Retinal pigment epithelial cell (primary cell): ENCODE measurements around the gene TLX1.

Source experiments
- DNase-seq: peaks from one replicate; pipeline ENCODE4 v3.0.0-alpha.2; 2010; ENCODE audit warnings: low read depth
- H3K4me3 ChIP-seq: 2 replicates; pipeline ENCODE4 v1.5.1; 2011; ENCODE audit warnings: mild to moderate bottlenecking, low read length, control low read depth, moderate library complexity
- TF ChIP-seq, protein P1 (sequence below): conservative IDR thresholded peaks from 2 replicates; pipeline ENCODE4 v1.5.1; 2011; ENCODE audit warnings: low read depth, low read length, control low read depth, inconsistent platforms

The TLX1 gene

DNA sequence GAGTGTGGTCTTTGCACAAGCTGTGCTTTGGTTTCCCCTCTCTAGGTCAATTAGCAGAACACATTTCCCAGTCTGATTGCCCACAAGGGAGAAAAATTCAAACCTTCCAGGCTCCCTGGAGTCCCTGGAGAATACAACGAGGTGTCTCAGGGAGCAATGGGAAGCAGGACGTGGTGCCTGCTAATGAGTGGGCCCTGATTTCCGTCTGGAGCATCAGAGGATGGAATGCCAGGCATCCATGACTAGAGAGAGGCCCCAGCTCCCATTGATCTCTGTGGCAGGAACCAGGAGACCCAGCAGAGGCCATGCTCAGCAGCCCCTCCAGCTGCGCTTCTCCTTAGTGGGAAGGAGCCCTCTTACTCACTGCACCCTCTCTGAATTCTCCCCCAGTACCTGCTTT is 33.2 kb upstream of the TLX1 start:
- TF ChIP-seq, protein P1, sequence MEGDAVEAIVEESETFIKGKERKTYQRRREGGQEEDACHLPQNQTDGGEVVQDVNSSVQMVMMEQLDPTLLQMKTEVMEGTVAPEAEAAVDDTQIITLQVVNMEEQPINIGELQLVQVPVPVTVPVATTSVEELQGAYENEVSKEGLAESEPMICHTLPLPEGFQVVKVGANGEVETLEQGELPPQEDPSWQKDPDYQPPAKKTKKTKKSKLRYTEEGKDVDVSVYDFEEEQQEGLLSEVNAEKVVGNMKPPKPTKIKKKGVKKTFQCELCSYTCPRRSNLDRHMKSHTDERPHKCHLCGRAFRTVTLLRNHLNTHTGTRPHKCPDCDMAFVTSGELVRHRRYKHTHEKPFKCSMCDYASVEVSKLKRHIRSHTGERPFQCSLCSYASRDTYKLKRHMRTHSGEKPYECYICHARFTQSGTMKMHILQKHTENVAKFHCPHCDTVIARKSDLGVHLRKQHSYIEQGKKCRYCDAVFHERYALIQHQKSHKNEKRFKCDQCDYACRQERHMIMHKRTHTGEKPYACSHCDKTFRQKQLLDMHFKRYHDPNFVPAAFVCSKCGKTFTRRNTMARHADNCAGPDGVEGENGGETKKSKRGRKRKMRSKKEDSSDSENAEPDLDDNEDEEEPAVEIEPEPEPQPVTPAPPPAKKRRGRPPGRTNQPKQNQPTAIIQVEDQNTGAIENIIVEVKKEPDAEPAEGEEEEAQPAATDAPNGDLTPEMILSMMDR, result no peak
- no peak for DNase-seq
- H3K4me3 ChIP-seq, result no peak overlapping the region

DNA sequence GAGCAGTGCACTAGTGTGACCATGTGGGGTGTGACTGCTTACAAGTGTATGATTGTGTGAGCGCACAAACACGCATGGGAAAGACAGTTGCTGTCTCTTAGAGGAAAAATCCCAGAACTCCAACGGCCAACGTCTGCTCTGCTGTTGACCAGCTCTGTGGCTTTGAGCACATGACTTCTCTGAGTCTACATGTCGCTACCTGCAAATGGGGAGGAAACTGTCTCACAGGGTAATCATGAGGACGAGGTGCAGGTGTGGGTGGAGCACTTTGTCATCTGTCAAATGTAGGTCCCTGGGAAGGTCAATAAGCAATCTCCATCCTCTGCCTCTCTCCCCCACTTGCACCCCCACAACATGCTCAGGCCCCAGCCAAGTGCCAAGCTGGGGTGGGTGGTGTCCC is 31.2 kb upstream of the TLX1 start:
- no peak for DNase-seq
- TF ChIP-seq, protein P1, result no peak
- no peak overlapping the region for H3K4me3 ChIP-seq

DNA sequence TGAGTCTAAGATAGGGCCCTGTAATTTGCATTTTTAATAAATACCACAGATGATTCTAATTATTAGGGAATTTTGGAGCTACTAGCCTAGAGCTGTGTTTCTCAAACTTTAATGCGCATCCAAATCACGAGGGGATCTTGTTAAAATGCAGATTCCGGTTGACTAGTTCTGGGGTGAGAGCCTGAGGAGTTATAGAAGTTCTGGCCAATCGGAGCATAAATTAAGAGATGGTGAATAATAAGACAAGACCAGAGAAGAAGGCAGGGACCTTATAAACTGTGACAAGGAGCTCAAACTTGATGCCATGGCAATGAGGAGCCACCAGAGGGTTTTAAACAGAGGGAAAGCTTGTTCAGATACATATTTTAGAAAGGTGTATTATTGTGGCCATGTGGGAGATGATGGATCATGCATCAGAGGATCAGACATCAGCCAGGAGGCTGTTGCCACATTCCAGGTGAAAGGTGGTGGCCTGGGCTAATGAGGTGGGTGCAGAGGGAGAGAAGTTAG is 29.7 kb upstream of the TLX1 start:
- H3K4me3 ChIP-seq, result no peak overlapping the region
- no peak for DNase-seq
- TF ChIP-seq, protein P1, result no peak

DNA sequence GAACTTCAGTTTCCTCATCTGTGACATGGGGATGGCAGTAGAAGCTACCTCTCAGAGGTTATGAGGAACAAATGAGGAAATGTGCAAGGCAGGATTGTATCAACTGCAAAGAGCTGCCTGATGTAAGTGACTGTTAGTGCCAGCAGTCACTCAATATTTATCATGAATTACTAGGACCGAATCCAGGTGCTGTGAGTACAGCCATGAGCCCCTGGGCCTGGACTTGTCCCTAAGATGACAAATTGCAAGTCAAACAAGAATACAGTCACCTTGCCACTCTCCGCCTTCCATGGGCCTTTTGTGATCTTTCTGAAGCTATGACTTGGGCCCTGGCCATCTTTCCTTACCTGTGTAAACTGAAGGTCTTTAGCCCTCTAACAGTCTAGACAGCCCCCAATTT is 27.7 kb upstream of the TLX1 start:
- H3K4me3 ChIP-seq, result no peak overlapping the region
- DNase-seq, result no peak
- TF ChIP-seq, protein P1, result no peak

DNA sequence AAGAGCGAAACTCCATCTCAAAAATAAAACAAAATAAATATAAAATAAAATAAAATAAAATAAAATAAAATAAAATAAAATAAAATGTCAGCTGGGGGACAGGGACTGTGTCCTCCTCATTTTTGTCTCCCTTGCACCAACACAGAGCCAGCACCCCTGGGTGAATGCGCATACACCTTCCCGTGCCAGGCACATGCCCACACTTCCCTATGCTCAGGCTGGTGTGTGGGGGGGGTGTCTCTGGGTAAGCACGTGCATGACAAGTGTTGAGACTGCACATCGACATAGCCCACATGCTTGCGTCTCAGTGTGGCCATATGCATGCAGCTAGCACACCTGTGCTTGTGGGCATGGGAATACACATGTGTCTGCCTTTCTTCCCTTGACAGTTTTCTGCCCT is 24.7 kb upstream of the TLX1 start:
- TF ChIP-seq, protein P1, result no peak
- no peak for DNase-seq
- H3K4me3 ChIP-seq, result no peak overlapping the region

DNA sequence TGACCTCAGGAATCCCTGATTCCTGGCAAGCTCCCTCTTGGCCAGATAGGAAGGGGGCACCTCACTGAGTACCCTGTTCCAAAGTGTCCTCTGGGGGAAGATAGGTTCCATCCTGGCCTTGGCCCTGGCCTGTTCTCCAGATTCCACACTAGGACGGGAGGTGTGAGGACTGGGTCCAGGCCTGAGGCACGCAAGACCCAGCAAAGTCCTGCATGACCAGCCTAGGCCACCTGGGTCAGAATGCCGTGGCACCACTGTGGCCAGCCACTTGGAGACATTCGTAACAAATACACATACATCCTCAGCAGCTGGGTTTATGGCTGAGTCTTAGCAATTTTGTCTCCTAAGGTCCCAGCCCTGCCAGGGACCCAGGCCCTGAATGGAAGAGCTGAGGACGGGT is 23.3 kb upstream of the TLX1 start:
- H3K4me3 ChIP-seq, result no peak overlapping the region
- TF ChIP-seq, protein P1, result no peak
- no peak for DNase-seq

DNA sequence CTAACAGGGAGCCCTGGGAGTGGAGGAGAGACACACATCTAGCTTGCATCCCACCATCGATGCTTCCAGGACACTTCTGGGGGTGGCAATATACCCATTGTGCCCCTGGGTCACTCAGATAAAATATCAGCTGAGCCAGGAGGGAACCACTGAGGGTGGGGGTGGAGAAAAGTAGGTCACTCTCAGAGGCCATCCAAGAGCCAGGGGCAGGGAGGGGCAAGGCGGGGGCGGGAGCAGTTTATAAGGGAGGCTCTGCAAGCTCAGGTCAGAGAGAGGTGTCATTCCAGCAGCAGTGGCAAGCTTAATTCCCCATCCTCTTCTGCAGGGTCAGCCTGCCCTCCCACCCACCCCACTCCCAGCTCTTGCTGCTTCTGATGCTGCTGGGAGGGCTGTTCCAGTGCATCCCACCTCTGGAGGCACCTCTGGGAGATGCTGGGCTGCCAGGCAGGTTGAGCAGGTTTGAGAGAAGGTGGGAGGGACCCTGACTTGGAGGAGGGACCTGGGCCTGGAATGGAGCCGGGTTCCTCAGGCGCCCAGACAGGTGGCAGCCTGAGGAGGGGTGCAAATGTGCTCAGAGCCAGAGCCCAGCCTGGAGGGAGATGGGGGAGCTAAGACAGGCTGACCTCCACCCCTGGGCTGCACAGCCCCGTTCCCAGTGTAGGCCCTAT is 20.1 kb upstream of the TLX1 start:
- H3K4me3 ChIP-seq, result no peak overlapping the region
- no peak for DNase-seq
- TF ChIP-seq, protein P1, result no peak
